OCI-LY7 (cell line): ENCODE data around the gene EPS15.
A peak's percentile ranks its signal among the peaks of the same experiment; 100 is the strongest.

ENCODE experiments used
- EZH2phosphoT487 ChIP-seq: fragments of 200-600 bp; sonication (generic); IDR thresholded peaks from 2 replicates; pipeline ENCODE4 v1.6.1; 2018; ENCODE audit warnings: low read depth, borderline replicate concordance, mild to moderate bottlenecking, mixed run types, antibody characterized with exemption, low read length, moderate library complexity, mixed read lengths
- TF ChIP-seq, protein P1 (sequence below): fragments of 200-600 bp; sonication (generic); conservative IDR thresholded peaks from 2 replicates; pipeline ENCODE4 v1.5.1; 2014; ENCODE audit warnings: mild to moderate bottlenecking, antibody characterized with exemption, low read length, moderate library complexity, mixed read lengths

DNA sequence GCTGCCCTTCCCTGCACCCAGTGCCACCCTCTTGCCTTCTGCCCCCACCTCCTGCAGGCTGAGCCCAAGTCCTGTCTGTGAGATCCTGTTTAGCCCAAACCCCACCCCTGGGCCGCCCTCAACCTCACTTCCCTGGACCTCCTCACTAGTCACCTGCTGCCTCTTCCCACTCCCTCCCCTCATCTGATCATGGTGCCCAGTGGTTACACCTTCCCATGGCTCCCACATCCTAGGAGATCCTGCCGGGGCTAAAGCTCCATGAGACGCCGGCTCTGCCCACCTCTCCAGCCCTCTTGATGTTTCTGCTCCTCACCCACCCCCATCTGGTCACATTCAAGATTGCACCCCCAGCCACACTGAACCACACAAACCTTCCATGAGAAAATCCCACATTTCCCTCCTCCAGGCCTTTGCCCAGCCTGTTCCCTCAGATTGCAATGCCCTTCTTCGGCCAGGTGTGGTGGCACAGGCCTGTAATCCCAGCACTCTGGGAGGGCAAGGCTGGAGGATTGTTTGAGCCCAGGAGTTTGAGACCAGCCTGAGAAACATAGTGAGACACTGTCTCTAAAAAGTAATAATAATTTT is 205.7 kb downstream of the EPS15 start:
- TF ChIP-seq, protein P1, sequence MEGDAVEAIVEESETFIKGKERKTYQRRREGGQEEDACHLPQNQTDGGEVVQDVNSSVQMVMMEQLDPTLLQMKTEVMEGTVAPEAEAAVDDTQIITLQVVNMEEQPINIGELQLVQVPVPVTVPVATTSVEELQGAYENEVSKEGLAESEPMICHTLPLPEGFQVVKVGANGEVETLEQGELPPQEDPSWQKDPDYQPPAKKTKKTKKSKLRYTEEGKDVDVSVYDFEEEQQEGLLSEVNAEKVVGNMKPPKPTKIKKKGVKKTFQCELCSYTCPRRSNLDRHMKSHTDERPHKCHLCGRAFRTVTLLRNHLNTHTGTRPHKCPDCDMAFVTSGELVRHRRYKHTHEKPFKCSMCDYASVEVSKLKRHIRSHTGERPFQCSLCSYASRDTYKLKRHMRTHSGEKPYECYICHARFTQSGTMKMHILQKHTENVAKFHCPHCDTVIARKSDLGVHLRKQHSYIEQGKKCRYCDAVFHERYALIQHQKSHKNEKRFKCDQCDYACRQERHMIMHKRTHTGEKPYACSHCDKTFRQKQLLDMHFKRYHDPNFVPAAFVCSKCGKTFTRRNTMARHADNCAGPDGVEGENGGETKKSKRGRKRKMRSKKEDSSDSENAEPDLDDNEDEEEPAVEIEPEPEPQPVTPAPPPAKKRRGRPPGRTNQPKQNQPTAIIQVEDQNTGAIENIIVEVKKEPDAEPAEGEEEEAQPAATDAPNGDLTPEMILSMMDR, result peak; percentile 50
- no peak for TF ChIP-seq EZH2phosphoT487
